GM12873 (cell line): Measurements from ENCODE around the gene MGAT3.

Experiments used
- TF ChIP-seq, protein P1 (sequence below): IDR thresholded peaks from 2 replicates; pipeline ENCODE4 v1.5.1; 2012; ENCODE audit warnings: low read depth, mild to moderate bottlenecking, moderate library complexity, low read length, control low read depth; ENCODE audit not compliant: insufficient read depth; ENCODE audit errors: missing control alignments

The MGAT3 gene

DNA sequence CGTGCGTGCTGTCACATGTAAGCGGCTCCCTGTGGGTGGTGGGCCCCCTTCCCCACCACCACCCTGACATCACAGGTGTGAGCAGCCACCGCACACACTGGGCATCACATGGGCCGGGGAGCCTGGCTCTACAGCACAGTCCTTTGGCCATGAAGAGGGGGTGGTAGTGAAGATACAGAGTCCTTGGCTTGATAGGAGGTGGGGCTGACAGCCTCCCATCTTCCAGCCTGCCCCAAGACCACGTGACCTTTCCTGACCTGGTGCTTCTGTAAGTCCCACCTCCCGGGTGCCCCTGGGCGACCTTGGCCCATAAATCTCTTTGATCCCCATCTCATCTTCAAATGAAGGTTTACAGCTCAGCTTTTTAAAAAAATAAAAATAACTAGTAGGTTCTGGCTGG, 21.2 kb upstream of the MGAT3 start:
- TF ChIP-seq, protein P1, sequence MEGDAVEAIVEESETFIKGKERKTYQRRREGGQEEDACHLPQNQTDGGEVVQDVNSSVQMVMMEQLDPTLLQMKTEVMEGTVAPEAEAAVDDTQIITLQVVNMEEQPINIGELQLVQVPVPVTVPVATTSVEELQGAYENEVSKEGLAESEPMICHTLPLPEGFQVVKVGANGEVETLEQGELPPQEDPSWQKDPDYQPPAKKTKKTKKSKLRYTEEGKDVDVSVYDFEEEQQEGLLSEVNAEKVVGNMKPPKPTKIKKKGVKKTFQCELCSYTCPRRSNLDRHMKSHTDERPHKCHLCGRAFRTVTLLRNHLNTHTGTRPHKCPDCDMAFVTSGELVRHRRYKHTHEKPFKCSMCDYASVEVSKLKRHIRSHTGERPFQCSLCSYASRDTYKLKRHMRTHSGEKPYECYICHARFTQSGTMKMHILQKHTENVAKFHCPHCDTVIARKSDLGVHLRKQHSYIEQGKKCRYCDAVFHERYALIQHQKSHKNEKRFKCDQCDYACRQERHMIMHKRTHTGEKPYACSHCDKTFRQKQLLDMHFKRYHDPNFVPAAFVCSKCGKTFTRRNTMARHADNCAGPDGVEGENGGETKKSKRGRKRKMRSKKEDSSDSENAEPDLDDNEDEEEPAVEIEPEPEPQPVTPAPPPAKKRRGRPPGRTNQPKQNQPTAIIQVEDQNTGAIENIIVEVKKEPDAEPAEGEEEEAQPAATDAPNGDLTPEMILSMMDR = no peak

DNA sequence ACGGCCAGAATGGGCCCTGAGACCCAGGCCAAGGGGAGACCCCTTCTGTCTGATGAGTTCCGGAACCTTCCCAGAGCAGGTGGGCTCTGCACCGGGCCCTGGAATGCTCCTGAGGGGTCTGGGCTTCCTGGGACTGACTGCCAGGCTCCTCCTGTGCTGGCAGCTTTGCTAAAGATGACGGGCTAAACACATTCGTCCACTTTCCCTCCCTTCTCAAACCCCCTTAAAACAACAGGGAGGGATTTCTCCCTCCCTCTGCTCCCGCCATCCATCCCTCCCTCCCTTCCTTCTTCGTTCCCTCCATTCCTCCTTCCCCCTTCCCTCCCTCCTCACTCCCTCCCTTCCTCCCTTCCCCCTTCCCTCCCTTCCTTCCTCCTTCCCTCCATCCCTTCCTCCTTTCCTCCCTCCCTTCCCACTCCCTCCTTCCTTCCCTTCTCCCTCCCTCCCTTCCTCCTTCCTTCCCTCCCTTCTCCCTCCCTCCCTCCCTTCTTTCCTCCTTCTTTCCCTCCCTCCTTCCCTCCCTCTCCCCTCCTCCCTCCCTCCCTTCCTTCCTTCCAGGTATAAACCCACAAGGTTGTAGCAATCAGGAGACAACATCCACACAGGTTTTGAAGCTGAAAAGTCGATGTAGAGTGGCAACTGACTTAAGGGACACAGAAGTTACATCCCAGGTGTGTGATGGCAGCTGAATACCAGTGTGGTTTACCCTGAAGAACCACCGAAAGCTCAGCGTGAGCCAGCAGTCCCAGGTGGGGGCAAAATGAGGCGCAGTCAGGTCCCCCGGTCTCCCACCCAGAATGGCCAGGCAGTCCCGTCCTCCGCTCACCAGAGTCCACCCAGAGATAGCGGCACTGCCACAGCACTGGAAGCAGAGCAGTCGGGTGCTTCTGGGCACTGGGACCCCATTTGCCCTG, 18.8 kb upstream of the MGAT3 start:
- TF ChIP-seq, protein P1 = no peak

DNA sequence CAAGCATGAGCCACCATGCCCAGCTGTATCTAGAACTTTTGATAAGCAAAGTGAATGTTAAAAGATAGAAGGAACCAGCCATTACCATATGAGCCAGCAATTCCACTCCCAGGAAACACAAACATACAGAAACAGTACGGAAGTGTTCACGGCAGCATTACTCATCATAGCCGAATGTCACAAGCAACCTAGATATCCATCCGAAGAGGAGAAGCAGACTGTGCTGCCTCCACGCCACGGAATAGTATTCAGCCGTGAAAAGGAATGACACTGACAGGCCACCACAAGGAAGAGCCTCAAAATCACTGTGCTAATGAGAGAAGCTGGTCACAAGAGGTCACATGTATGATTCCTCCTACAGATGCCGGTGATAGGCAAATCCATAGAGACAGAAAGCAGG, 17.6 kb upstream of the MGAT3 start:
- TF ChIP-seq, protein P1 = no peak

DNA sequence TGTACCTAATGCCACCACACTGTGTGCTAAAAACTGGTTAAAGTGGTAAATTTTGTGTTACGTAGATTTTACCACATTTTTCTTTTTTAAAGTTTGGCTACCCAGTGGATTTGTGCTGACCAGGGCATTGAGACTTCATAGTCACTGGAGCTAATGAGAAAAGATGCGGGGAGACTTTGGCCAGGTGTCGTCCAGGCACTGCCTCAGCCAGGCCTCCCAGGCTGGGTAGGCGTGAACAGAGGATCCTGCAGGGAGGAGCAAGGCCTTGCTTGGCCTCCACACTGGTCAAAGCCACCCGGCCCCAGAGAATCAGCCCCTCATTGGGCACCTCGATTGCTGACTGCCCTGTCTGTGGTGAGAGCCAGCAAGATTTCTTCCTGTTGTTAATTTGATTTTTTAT, 13.4 kb upstream of the MGAT3 start:
- TF ChIP-seq, protein P1 = no peak

DNA sequence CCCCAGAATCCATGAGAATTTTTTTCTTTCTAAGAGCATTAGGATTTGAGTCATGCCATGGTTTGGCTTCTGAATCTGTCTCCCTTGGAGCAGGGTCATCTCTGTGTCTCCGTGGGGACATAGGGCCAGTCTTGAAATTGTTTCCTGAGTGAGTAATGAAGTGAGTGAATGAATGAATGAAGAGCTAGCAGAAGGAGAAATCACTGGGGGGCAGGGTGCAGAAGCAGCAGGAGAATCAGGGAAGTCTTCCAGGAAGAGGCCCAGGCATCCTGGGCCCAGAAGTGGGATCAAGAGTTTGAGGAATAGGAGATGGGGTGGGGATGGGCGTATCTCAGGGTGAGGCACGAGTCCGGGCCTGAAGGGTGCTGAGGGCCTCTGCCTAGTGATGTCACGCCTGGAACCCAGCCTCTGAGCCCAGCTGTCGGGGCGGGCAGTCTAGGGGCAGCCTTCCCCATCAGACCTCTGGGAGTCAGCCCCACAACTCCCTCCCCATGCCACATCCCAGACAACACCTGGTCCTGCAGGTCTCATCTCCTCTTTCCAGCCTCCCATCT, 12.5 kb upstream of the MGAT3 start:
- TF ChIP-seq, protein P1 = no peak

DNA sequence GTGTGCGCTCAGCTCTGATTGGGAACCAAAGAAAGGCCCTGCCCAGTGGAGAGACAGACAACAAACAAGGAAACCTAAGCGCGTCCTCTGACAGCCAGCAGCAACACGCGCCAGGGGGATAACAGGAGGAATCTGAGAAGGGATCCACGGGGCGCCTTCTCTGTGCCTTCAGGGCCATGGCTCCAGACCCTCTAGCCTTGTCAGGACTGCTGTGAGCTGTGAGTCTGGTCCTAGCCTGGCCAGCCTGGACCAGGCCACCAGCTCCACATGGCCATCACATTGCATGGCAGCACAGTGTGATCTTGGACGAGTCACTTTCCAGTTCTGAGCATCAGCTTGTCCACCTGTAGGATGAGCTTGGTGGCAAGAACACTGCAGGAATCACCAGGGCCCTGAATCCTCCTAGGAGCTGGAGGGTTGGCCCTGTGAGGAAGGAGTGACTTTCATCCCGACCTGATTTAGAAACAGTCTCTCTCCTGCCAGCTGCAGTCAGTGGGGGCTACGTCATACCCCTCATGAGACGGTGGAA, 11.8 kb upstream of the MGAT3 start:
- TF ChIP-seq, protein P1 = no peak

DNA sequence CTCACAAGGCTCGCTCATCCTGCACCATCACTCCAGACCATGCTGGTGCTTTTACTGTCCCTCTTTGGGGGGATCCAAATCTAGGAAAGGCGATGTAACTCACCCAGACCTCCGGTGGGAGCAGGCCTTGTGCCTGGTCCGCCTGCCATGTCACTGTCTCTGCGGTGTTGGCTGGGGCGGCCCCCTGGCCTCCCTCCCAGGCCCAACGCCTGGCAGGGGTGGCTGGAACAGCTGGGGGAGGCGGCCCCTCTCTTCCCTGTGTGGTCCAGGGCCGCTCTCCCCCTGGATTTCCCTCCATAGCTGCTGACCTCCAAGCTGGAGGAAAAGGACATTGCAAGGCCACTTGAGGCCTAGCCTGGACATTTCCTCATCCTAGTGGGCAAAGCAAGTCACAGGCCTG, 11.1 kb upstream of the MGAT3 start:
- TF ChIP-seq, protein P1 = no peak
